WTC11 (cell line): ENCODE data around the gene EEFSEC. TPM values are rescaled to one million over a fixed set of nuclear protein-coding genes. Genes with fewer than 3 reads are reported as not detected.

Experiments used
- ATAC-seq: fragments of 200-7000 bp; cut with Tn5 transposase; 2 replicates; pipeline ENCODE4 v1.10.0; 2021; ENCODE audit warnings: mild to moderate bottlenecking, moderate library complexity
- CTCF ChIA-PET: fragments of 300-600 bp; sonication (Branson Sonifier 250); formaldehyde crosslinking; loops from one replicate; lab custom pipeline; 2021; ENCODE audit warnings: antibody characterized with exemption; lab: Charles Lee
- POLR2A ChIA-PET: fragments of 350-600 bp; sonication (Branson Sonifier 250); formaldehyde crosslinking; loops from one replicate; lab custom pipeline; 2021; ENCODE audit warnings: antibody characterized with exemption; lab: Charles Lee
- DNase-seq: peaks from one replicate; pipeline ENCODE4 v3.0.0; 2021; ENCODE audit warnings: low spot score
- H3K27ac Mint-ChIP-seq: 2 replicates; pipeline ENCODE4 v1.8.0; 2021; ENCODE audit warnings: mixed read lengths
- H3K27me3 Mint-ChIP-seq: 2 replicates; pipeline ENCODE4 v1.8.0; 2021; ENCODE audit warnings: low read depth, mild to moderate bottlenecking, moderate library complexity, mixed read lengths
- H3K36me3 Mint-ChIP-seq: 2 replicates; pipeline ENCODE4 v1.8.0; 2021; ENCODE audit warnings: mixed read lengths
- H3K4me1 Mint-ChIP-seq: 2 replicates; pipeline ENCODE4 v1.8.0; 2022; ENCODE audit warnings: mixed read lengths
- H3K4me3 Mint-ChIP-seq: 2 replicates; pipeline ENCODE4 v1.8.0; 2021; ENCODE audit warnings: mild to moderate bottlenecking, moderate library complexity, mixed read lengths
- H3K9me3 Mint-ChIP-seq: 2 replicates; pipeline ENCODE4 v1.8.0; 2021; ENCODE audit warnings: mixed read lengths
- ATF1 ChIP-seq: sonication (generic); formaldehyde crosslinking; IDR thresholded peaks from 2 replicates; pipeline ENCODE4 v1.8.1; 2023; ENCODE audit warnings: mild to moderate bottlenecking, moderate library complexity, missing genetic modification reagents
- ELF4 ChIP-seq: sonication (generic); formaldehyde crosslinking; IDR thresholded peaks from 2 replicates; pipeline ENCODE4 v1.8.1; 2022; ENCODE audit warnings: low read depth, mild to moderate bottlenecking, moderate library complexity, missing genetic modification reagents
- EMX1 ChIP-seq: fragments of 250-450 bp; sonication (Bioruptor Pico); IDR thresholded peaks from 2 replicates; pipeline ENCODE4 v1.8.0; 2021; ENCODE audit warnings: mild to moderate bottlenecking
- ERG ChIP-seq: fragments of 250-450 bp; sonication (Bioruptor Pico); IDR thresholded peaks from 2 replicates; pipeline ENCODE4 v1.8.0; 2021; ENCODE audit warnings: mild to moderate bottlenecking
- FOXK1 ChIP-seq: sonication (generic); formaldehyde crosslinking; IDR thresholded peaks from 2 replicates; pipeline ENCODE4 v1.8.0; 2022; ENCODE audit warnings: mild to moderate bottlenecking, moderate library complexity, missing genetic modification reagents
- IRF2 ChIP-seq: sonication (generic); formaldehyde crosslinking; IDR thresholded peaks from 2 replicates; pipeline ENCODE4 v1.8.0; 2022; ENCODE audit warnings: low read depth, missing genetic modification reagents, borderline replicate concordance
- JAZF1 ChIP-seq: fragments of 250-450 bp; sonication (Bioruptor Pico); IDR thresholded peaks from 2 replicates; pipeline ENCODE4 v1.9.0; 2021; ENCODE audit warnings: moderate library complexity, mild to moderate bottlenecking, inconsistent platforms
- JUN ChIP-seq: sonication (generic); formaldehyde crosslinking; IDR thresholded peaks from 2 replicates; pipeline ENCODE4 v1.8.0; 2023; ENCODE audit warnings: mild to moderate bottlenecking, missing genetic modification reagents
- MXD4 ChIP-seq: fragments of 250-450 bp; sonication (Bioruptor Pico); IDR thresholded peaks from 2 replicates; pipeline ENCODE4 v1.8.0; 2021; ENCODE audit warnings: mild to moderate bottlenecking, moderate library complexity, borderline replicate concordance
- NR3C1 ChIP-seq: sonication (generic); formaldehyde crosslinking; conservative IDR thresholded peaks from 2 replicates; pipeline ENCODE4 v1.8.1; 2023; ENCODE audit warnings: low read depth, mild to moderate bottlenecking, missing genetic modification reagents
- OVOL2 ChIP-seq: fragments of 250-450 bp; sonication (Bioruptor Pico); IDR thresholded peaks from 2 replicates; pipeline ENCODE4 v1.9.0; 2021; ENCODE audit warnings: mild to moderate bottlenecking, borderline replicate concordance
- RELA ChIP-seq: sonication (generic); formaldehyde crosslinking; IDR thresholded peaks from 2 replicates; pipeline ENCODE4 v1.8.1; 2022; ENCODE audit warnings: missing genetic modification reagents, mild to moderate bottlenecking, borderline replicate concordance
- SMAD3 ChIP-seq: sonication (generic); formaldehyde crosslinking; IDR thresholded peaks from 2 replicates; pipeline ENCODE4 v1.8.0; 2022; ENCODE audit warnings: missing genetic modification reagents, mild to moderate bottlenecking, borderline replicate concordance
- SMAD4 ChIP-seq: sonication (generic); formaldehyde crosslinking; IDR thresholded peaks from 2 replicates; pipeline ENCODE4 v1.8.0; 2022; ENCODE audit warnings: mild to moderate bottlenecking, missing genetic modification reagents
- SOX15 ChIP-seq: fragments of 250-450 bp; sonication (Bioruptor Pico); IDR thresholded peaks from 2 replicates; pipeline ENCODE4 v1.9.0; 2021; ENCODE audit warnings: mild to moderate bottlenecking
- SP1 ChIP-seq: sonication (generic); formaldehyde crosslinking; conservative IDR thresholded peaks from 2 replicates; pipeline ENCODE4 v1.8.1; 2022; ENCODE audit warnings: missing genetic modification reagents
- ZBTB21 ChIP-seq: sonication (generic); formaldehyde crosslinking; IDR thresholded peaks from 2 replicates; pipeline ENCODE4 v1.8.1; 2023; ENCODE audit warnings: mild to moderate bottlenecking, missing genetic modification reagents, borderline replicate concordance
- ZMAT4 ChIP-seq: fragments of 250-450 bp; sonication (Bioruptor Pico); IDR thresholded peaks from 2 replicates; pipeline ENCODE4 v1.9.0; 2021; ENCODE audit warnings: mild to moderate bottlenecking
- ZNF121 ChIP-seq: sonication (generic); formaldehyde crosslinking; IDR thresholded peaks from 2 replicates; pipeline ENCODE4 v1.8.0; 2023; ENCODE audit warnings: missing genetic modification reagents
- ZNF138 ChIP-seq: sonication (generic); formaldehyde crosslinking; conservative IDR thresholded peaks from 2 replicates; pipeline ENCODE4 v1.8.1; 2022; ENCODE audit warnings: mild to moderate bottlenecking, moderate library complexity, missing genetic modification reagents
- ZNF317 ChIP-seq: sonication (generic); formaldehyde crosslinking; IDR thresholded peaks from 2 replicates; pipeline ENCODE4 v1.8.1; 2023; ENCODE audit warnings: low read depth, mild to moderate bottlenecking, moderate library complexity, missing genetic modification reagents, borderline replicate concordance
- ZNF396 ChIP-seq: fragments of 250-450 bp; sonication (Bioruptor Pico); IDR thresholded peaks from 2 replicates; pipeline ENCODE4 v1.8.0; 2021; ENCODE audit warnings: mild to moderate bottlenecking, moderate library complexity, borderline replicate concordance
- total RNA-seq: library from RNA; stranded (reverse); gene quantifications from 3 replicates; pipeline ENCODE4 v1.2.3, GENCODE V29; 2021
- TF ChIP-seq, protein P1 (sequence below): sonication (generic); formaldehyde crosslinking; IDR thresholded peaks from 2 replicates; pipeline ENCODE4 v1.8.0; 2023; ENCODE audit warnings: missing genetic modification reagents, mild to moderate bottlenecking, borderline replicate concordance
- TF ChIP-seq, protein P2 (sequence below): sonication (generic); formaldehyde crosslinking; IDR thresholded peaks from 2 replicates; pipeline ENCODE4 v1.8.0; 2023; ENCODE audit warnings: mild to moderate bottlenecking, missing genetic modification reagents
- TF ChIP-seq, protein P3 (sequence below): fragments of 250-450 bp; sonication (Bioruptor Pico); IDR thresholded peaks from 2 replicates; pipeline ENCODE4 v1.9.0; 2021; ENCODE audit warnings: moderate library complexity, mild to moderate bottlenecking, inconsistent platforms, borderline replicate concordance

Gene EEFSEC
- total RNA-seq, 1 experiment from 2014 or later: 13.7 TPM

DNA sequence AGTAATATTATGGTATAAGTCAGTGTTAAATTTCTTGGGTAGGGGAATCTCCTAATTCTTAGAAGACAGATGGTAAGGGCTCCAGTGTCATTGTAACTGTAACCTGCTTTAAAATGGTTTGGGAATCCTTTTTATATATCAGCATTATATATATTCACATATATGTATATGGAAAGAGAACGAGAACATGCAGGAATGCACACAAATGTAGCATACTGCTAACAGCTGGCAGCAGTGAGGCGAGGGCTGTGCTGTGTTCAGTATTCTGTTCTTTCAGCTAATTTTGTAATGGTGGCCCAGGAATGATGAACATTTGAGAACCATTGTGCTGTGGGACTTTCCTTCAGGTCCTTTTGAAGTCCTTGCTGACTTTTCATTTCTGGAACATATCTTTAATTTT, 60.8 kb downstream of the EEFSEC start (continued):
- TF ChIP-seq SMAD3 (CRISPR knock-in tag) (no peak), SMAD4 (no peak), JUN (CRISPR knock-in tag) (no peak), ATF1 (CRISPR knock-in tag) (no peak), ZNF138 (CRISPR knock-in tag) (no peak), ELF4 (no peak), FOXK1 (CRISPR knock-in tag) (no peak), RELA (CRISPR knock-in tag) (no peak)

DNA sequence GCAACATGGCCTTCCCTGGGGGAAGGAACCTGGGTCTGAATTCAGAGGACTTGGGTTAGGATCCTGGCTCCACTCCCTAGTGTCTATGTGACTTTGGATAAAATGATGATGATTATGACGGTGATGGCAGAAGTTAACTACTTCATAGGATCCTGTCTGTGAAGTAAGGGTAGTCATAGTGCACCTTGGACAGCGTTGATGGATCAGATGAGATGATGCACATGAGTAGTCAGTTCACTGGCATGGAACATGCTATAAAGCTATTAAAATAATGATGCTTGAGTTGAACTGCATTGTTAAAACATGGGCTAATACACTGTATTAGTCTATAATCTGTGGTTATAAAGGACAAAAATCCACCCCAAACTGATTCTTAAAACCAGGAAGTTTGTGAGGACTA, 62.0 kb downstream of the EEFSEC start:
- no peak for DNase-seq
- Mint-ChIP-seq H3K9me3 (no peaks in the 10 kb centered on the region), H3K4me3 (no peak overlapping the region), H3K36me3 (no peaks in the 10 kb centered on the region), H3K27me3 (no peaks in the 10 kb centered on the region), H3K27ac (no peak overlapping the region), H3K4me1 (peaks cover 14% of the 10 kb centered on the region)
- ChIA-PET CTCF (interaction anchor here (1.5 to 2.7 kb wide), 2 partner anchors 11 to 107 kb away, joined by 6 to 17 read pairs; no protein-coding TSS in a partner anchor), POLR2A (no interaction called here)
- TF ChIP-seq EMX1 (CRISPR knock-in tag) (no peak), OVOL2 (CRISPR knock-in tag) (no peak), ZNF121 (CRISPR knock-in tag) (no peak)
- TF ChIP-seq, protein P1, sequence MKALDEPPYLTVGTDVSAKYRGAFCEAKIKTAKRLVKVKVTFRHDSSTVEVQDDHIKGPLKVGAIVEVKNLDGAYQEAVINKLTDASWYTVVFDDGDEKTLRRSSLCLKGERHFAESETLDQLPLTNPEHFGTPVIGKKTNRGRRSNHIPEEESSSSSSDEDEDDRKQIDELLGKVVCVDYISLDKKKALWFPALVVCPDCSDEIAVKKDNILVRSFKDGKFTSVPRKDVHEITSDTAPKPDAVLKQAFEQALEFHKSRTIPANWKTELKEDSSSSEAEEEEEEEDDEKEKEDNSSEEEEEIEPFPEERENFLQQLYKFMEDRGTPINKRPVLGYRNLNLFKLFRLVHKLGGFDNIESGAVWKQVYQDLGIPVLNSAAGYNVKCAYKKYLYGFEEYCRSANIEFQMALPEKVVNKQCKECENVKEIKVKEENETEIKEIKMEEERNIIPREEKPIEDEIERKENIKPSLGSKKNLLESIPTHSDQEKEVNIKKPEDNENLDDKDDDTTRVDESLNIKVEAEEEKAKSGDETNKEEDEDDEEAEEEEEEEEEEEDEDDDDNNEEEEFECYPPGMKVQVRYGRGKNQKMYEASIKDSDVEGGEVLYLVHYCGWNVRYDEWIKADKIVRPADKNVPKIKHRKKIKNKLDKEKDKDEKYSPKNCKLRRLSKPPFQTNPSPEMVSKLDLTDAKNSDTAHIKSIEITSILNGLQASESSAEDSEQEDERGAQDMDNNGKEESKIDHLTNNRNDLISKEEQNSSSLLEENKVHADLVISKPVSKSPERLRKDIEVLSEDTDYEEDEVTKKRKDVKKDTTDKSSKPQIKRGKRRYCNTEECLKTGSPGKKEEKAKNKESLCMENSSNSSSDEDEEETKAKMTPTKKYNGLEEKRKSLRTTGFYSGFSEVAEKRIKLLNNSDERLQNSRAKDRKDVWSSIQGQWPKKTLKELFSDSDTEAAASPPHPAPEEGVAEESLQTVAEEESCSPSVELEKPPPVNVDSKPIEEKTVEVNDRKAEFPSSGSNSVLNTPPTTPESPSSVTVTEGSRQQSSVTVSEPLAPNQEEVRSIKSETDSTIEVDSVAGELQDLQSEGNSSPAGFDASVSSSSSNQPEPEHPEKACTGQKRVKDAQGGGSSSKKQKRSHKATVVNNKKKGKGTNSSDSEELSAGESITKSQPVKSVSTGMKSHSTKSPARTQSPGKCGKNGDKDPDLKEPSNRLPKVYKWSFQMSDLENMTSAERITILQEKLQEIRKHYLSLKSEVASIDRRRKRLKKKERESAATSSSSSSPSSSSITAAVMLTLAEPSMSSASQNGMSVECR (CRISPR knock-in tag): no peak
- no peak for ATAC-seq

GRCh38 chr3:128215800-128216495, 62.7 kb downstream of the EEFSEC start:
- Mint-ChIP-seq H3K27ac (no peak overlapping the region), H3K9me3 (peaks cover 5% of the 10 kb centered on the region), H3K4me3 (no peak overlapping the region), H3K4me1 (peaks cover 14% of the 10 kb centered on the region), H3K36me3 (peaks cover 6% of the 10 kb centered on the region), H3K27me3 (no peaks in the 10 kb centered on the region)
- ATAC-seq: peak; percentile 72
- no peak for DNase-seq
- CTCF ChIA-PET: interaction anchor here (1.5 to 2.7 kb wide), 2 partner anchors 11 to 106 kb away, joined by 6 to 17 read pairs; no protein-coding TSS in a partner anchor
- POLR2A ChIA-PET: no interaction called here
- TF ChIP-seq NR3C1 (CRISPR knock-in tag) (no peak), ERG (CRISPR knock-in tag) (no peak), ZBTB21 (CRISPR knock-in tag) (no peak), ZNF317 (CRISPR knock-in tag) (no peak), ZNF396 (CRISPR knock-in tag) (no peak), JAZF1 (CRISPR knock-in tag) (no peak), SOX15 (CRISPR knock-in tag) (no peak), SP1 (CRISPR knock-in tag) (no peak), SMAD3 (CRISPR knock-in tag) (no peak), IRF2 (no peak), MXD4 (CRISPR knock-in tag) (no peak), ZMAT4 (no peak), OVOL2 (CRISPR knock-in tag) (no peak)
- TF ChIP-seq, protein P2, sequence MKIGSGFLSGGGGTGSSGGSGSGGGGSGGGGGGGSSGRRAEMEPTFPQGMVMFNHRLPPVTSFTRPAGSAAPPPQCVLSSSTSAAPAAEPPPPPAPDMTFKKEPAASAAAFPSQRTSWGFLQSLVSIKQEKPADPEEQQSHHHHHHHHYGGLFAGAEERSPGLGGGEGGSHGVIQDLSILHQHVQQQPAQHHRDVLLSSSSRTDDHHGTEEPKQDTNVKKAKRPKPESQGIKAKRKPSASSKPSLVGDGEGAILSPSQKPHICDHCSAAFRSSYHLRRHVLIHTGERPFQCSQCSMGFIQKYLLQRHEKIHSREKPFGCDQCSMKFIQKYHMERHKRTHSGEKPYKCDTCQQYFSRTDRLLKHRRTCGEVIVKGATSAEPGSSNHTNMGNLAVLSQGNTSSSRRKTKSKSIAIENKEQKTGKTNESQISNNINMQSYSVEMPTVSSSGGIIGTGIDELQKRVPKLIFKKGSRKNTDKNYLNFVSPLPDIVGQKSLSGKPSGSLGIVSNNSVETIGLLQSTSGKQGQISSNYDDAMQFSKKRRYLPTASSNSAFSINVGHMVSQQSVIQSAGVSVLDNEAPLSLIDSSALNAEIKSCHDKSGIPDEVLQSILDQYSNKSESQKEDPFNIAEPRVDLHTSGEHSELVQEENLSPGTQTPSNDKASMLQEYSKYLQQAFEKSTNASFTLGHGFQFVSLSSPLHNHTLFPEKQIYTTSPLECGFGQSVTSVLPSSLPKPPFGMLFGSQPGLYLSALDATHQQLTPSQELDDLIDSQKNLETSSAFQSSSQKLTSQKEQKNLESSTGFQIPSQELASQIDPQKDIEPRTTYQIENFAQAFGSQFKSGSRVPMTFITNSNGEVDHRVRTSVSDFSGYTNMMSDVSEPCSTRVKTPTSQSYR: no peak
- TF ChIP-seq, protein P3, sequence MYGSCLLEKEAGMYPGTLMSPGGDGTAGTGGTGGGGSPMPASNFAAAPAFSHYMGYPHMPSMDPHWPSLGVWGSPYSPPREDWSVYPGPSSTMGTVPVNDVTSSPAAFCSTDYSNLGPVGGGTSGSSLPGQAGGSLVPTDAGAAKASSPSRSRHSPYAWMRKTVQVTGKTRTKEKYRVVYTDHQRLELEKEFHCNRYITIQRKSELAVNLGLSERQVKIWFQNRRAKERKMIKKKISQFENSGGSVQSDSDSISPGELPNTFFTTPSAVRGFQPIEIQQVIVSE (CRISPR knock-in tag): no peak
